ENCODE results near the gene FZR1.

GRCh38 chr19:3547301-3547731 is 41.2 kb downstream of the FZR1 start:
- TF ChIP-seq JUN (IDR thresholded peaks at IDR 0.05; ENCODE audit: borderline replicate concordance, low read depth, low read length) = no peak
- TF ChIP-seq JUN (CRISPR knock-in tag; IDR thresholded peaks at IDR 0.05; ENCODE audit: borderline replicate concordance) = no peak
- no peak for TF ChIP-seq ELF2 (CRISPR knock-in tag; IDR thresholded peaks at IDR 0.05)
- TF ChIP-seq L3MBTL2 (IDR thresholded peaks at IDR 0.05) = no peak
- no peak for TF ChIP-seq NR4A1 (CRISPR knock-in tag; IDR thresholded peaks at IDR 0.05)
- no peak for TF ChIP-seq NR4A1 (tag; IDR thresholded peaks at IDR 0.05)
- TF ChIP-seq ZNF140 (CRISPR knock-in tag; IDR thresholded peaks at IDR 0.05) = no peak
- TF ChIP-seq CTCF (IDR thresholded peaks at IDR 0.05 in 2 of 3, conservative IDR thresholded peaks at IDR 0.05 in 1 of 3; ENCODE audit: insufficient read depth in 2 of 3, low read depth in 1 of 3, low read length in 3 of 3) = peak; percentile 46 to 69 (median 56); a peak in 4 of 6 replicates
- no peak for TF ChIP-seq ZNF384 (IDR thresholded peaks at IDR 0.05; ENCODE audit: low read depth, low read length)
- TF ChIP-seq E2F1 (CRISPR knock-in tag; IDR thresholded peaks at IDR 0.05) = no peak
- TF ChIP-seq MYNN (IDR thresholded peaks at IDR 0.05) = no peak
- TF ChIP-seq MYNN (CRISPR knock-in tag; IDR thresholded peaks at IDR 0.05) = no peak
